GM18868 (cell line): Measurements from ENCODE around the gene KNDC1.
"Not testable (repeated sequence)": the region's sequence is repeated elsewhere in the genome, so short reads cannot be mapped to it uniquely, and the experiment has no call there.

Source experiments
- ATAC-seq: cut with Tn5 transposase; IDR thresholded peaks from one replicate; pipeline ENCODE4 v1.9.1; 2021; ENCODE audit warnings: mild to moderate bottlenecking, moderate library complexity; ENCODE audit not compliant: unreplicated experiment

Gene KNDC1, protein sequence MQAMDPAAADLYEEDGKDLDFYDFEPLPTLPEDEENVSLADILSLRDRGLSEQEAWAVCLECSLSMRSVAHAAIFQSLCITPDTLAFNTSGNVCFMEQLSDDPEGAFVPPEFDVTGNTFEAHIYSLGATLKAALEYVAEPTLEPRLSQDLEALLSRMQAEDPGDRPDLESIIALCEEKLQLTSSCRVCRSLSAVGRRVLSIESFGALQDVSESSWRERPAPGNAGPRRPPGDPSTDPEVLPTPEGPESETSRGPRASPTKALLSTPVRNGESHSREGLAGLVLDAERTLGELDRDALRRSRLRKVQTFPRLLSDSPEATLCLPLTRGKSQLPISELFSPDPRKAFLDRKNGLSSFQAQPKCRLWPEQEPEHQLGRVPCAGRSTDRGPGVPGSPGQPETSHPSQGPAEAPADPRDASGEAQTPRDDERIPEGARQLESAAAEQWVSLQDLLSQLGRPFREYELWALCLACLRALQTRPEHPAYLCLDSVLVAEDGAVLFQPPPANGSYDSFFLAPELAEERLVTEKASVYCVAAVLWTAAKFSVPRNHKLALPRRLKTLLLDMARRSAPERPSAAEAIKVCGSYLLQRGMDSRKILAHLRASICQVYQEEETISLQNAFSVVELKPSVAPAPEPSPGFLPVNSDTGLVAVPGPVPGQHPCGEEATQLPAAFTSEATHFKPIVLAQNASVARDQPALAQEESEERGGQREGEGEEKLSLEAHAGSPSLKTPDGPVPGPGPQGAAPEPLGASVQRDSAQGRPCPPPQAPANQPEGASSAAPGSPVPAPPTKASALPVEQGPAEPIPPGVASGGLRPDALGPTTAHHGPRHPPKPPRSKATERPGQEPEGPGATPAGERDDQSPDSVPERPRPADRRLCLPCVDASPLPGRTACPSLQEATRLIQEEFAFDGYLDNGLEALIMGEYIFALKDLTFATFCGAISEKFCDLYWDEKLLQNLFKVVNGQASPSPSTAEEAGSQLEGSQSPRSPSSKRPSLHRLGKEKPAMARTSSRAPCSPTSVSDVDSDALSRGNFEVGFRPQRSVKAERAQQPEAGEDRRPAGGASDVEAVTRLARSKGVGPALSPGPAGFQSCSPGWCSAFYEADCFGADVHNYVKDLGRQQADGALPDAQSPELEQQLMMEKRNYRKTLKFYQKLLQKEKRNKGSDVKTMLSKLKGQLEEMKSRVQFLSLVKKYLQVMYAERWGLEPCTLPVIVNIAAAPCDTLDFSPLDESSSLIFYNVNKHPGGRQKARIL (N-terminal part only)

DNA sequence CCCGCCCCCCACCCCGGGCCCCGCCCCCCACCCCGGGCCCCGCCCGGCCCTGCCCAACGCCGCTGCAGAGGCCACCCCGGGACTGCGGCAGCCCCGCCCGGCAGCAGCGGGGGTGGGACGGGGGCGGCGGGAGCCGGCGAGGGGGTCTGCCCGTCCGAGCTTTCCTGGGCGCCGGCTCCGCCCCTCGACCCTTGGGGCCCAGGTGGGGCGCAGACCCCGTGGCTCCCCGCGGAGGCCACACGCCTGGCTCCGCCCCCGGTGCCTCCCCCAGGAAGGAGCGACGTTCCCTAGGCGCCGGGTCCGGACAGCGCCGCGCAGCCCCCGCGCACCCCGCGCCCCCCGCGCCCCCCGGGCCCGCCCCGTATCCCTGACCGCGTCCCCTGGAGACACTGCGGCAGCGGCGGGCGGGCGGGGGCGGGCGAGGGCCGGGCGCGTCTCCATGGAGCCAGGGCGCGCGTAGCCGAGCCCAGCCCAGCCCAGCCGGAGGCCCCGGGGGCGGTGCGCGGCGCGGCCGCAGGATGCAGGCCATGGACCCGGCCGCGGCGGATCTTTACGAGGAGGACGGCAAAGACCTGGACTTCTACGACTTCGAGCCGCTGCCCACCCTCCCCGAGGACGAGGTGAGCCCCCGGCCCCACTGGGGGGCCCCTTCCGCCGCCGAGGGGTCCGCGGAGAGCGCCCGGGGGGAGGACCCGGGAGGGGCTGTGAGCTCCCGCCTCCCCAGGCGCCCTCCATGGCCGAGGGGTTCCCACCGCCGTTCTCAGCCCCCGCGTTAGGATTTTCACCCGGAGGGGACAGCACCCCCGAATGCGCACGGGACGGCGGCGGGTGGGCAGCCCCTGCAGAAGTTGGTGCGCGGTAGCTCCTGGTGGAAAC lies at the start of gene KNDC1:
KNDC1 (plus strand) TSS at position 270 of the 876 bp plus-strand sequence; CDS start at position 519, 249 bp downstream.
- ATAC-seq, result no peak

DNA sequence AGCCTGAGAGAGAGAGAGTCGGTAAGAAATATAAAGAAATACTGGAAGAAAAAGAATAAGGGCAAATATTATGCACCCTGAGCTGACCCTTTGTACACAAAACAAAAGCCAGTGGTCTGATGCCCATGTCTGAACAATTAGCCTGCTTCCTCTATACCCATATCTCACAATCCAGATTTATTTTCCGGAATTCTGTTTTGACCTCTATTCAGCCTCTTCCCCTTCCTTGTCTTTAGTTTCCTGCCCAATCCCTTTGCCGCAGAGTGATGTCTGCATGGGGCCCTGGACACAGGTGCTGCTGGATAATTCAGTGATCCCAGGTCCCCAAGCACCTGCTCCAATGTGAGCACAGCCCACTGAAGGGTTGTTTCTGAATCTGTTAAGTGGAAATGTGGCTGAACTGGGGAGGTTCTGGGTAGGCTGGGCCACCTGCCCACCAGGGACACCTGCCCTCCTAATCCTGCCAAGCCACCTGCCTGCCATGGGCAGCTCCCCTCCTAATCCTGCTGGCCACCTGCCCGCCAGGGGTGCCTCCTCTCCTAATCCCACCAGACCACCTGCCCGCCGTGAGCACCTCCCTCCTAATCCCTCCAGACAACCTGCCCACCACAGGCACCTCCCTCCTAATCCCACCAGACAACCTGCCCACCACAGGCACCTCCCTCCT lies 49.3 kb upstream of the KNDC1 start:
- ATAC-seq, result no peak

DNA sequence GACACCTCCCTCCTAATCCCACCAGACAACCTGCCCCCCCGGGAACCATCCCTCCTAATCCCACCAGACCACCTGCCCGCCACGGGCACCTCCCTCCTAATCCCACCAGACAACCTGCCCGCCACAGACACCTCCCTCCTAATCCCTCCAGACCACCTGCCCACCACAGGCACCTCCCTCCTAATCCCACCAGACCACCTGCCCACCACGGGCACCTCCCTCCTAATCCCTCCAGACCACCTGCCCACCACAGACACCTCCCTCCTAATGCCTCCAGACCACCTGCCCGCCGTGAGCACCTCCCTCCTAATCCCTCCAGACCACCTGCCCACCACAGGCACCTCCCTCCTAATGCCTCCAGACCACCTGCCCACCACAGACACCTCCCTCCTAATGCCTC lies 48.4 kb upstream of the KNDC1 start:
- not testable (repeated sequence) for ATAC-seq

DNA sequence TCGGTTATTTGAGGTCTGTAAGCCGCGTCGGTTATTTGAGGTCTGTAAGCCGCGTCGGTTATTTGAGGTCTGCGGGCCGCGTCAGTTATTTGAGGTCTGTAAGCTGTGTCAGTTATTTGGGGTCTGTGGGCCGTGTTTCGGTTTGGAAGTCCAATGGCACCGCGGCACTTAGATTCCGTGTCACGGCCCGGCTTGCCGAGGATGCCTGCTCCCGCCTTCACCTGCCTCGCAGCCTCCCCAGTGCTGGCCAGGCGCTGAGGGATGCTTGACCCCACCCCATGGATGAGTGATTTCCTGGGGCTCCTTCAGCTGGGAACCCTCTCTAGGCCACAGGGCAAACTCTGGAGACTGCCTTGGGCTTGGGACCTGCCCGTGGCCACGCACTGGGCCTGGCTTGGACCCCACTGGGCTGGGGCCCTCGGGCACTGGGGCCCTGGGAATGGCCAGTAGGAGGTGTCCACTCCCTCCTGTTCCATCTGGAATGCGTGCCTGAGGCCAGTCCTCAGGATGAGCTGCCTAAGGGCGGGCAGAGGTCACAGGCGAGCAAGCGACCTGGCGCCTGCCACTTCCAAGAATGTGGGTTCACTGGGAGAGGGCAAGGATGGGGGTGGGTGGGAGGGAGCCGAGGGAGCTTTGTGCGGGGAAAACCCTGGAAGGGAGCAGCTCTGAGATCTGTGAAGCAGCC lies 46.7 kb upstream of the KNDC1 start:
- ATAC-seq, result no peak

DNA sequence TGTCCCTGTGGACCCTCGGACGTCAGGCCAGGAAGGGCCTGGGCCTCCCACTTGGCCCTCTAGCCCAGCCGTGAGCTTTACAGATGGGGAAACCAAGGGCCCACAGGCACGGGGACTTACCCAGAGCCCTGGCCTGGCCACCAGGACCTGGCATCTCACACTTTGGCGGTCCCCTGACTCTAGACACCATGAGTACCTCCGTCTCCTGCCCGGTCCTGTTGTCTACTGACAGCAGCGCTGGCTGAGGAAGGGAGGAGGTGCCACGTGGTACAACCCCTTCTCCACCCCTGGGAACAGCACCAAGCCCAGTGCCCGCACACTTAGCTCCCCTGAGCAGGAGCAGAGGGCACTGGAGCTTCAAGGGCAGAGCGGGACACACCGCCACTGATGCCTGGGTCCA lies 46.2 kb upstream of the KNDC1 start:
- no peak for ATAC-seq

DNA sequence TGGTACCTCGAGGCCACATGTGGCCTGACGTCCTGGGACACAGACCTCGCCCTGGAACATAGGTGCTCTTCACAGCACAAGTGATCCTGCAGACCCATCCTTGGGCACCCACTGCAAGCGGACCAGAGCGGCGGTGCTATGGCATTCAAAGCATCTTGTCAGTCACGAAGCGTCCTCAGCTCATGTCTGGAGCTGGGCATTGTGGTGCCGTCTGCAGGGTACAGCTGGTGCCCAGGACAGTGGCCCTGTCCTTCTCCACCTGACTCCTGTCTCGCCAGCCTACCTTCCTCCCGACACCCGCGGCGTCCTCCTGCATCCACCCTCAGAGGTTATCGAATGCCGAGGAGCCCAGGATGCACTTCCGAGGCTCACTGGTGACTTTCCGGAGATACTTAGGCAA lies 45.8 kb upstream of the KNDC1 start:
- no peak for ATAC-seq

DNA sequence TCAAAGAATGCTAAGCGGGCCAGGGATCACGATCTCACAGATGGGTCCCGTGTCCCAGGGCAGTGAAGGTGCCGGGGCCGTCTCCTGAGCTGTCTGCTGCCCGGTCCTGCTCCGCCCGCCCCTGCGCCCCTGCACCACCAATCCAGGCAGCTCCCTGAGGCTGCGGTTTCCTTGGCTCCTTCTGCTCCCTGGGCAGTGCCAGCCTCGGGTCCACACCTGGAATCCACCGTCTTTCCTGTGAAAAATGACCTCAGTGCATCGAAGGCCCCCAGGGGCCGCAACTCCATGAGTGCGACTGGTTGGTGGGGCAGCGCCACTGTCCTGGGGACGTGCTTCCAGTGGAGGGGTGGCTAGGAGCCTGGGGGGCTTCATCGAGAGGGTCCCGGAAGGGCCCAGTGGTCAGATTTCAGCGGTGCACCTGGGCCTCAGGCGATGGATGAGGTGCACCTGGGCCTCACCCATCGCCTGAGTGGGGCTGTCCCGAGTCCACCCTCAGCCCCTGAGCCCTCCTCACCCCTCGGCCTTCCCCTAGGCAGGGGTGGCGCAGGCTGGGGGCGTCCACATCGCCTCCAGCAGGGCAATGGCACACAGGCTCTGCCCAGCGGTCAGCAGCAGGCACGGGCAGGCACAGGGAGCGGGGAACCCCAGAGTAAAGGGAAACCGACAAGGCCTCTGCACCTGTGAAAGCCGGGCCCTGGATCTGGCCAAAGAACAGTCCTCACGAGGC lies 45.1 kb upstream of the KNDC1 start:
- ATAC-seq, result no peak

DNA sequence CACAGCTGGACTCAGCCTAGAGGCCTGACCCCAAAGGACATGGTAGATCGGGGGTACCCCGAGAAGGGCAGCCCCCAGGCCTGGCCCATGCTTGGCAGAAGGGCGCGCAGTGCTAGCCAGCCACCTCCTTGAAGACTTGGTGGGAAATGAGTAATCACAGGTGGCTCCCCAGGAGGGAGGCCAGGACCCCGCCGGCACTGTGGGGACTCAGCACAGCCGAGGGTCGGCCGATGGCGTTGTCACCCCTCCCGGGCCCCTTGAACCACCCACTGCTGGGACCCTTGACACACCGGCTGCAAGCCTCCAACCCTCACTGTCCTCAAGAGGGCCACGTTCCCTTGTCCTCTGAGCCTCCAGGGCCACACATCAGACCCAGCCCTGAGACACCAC lies 44.6 kb upstream of the KNDC1 start:
- no peak for ATAC-seq

DNA sequence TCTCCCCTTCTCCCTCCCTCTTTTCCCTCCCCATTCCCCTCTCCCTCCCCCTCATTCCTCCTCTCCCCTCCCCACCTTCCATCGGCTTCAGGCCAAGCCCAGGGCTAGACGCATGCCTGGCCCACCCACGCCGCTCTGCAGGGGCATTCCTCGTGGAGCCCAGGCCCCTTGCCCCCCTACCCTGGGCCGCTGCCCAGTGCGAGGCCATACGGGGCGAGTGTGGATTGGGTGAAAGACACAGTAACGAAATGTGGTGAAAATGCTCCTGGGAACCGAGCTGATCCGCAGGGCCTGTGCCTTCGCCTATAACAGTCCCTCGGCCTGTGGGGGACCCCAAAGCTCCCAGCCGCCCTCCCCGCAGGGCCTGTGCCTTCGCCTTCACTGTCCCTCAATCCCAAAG lies 44.0 kb upstream of the KNDC1 start:
- no peak for ATAC-seq

DNA sequence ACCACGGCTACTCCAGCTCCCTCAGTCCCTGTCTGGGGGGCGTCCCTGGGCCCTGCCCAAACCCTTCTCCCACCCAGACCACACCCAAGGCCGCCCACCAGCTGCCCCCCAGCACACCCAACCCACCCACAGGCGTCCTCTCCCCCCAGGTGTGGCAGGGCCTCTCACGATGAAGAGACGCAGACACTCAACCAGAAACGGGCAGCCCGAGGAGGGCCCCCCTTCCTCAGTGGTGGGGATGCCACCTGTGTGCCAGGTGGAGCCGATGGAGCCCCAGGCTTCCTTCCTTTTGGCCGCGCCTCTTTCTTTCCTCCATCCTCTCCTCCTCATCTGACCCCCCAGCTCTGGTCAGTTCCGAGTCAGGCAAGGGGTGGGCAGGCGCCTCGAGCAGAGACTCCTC lies 43.6 kb upstream of the KNDC1 start:
- no peak for ATAC-seq

DNA sequence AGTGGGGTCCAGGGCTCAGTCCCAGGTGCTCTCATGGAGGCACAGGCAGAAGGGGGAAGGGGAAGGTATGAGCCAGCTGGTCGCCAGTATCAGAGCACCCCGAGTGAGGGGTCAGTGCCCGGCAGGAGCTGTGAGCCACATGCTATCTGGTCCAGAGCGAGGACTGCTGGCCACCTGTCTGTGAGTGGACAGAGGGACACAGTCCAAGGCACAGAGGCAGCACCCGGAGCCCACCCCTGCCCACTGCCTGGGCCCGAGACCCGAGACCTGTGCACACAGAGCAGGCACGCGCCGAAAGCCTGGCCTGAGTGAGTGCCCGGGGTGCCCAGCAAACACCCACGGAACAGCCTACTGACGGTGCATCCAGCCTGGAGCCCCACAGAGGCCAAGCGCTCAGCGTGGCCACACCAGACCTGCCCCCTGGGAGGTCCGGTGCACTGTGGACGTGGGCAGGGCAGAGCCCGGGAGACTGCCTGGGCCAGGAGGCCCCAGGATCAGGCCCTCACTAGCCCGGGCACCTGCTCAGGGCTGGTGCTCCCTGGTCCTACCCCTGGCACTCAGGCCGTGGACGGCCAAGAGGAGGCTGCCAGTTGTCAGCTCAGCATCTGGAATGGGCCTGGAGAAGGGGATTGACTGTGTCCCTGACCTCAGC lies 42.9 kb upstream of the KNDC1 start:
- ATAC-seq, result no peak

DNA sequence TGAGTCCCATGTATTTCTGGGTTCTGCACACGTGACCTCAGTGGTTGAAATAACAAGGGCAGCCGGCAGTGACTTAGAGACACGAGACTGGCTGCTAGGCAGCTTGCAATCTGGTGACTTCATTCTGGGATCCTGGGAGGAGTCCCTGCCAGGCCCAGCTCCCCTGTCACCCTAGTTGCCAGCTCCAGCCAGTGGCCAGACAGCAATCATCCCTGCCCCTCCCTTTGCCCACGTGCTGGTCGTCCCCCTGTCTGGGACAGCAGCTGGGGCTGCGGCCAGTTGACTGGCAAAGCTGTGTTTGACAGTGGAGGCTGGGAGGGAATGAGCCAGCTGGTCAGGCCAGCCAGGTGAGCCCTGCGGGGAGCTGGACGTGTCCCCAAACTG lies 42.3 kb upstream of the KNDC1 start:
- no peak for ATAC-seq

DNA sequence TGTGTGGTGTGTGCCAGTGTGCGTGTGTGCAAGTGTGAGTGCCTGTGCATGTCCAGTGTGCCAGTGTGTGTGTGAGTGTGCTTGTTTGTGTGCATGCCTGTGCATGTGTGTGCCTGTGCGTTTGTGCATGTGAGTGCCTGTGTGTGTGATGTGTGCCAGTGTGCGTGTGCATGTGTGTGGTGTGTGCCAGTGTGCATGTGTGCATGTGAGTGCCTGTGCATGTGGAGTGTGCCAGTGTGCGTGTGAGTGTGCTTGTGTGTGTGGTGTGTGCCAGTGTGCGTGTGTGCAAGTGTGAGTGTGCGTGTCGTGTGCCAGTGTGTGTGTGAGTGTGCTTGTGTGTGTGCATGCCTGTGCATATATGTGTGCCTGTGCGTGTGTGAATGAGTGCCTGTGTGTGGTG lies 38.5 kb upstream of the KNDC1 start:
- no peak for ATAC-seq

DNA sequence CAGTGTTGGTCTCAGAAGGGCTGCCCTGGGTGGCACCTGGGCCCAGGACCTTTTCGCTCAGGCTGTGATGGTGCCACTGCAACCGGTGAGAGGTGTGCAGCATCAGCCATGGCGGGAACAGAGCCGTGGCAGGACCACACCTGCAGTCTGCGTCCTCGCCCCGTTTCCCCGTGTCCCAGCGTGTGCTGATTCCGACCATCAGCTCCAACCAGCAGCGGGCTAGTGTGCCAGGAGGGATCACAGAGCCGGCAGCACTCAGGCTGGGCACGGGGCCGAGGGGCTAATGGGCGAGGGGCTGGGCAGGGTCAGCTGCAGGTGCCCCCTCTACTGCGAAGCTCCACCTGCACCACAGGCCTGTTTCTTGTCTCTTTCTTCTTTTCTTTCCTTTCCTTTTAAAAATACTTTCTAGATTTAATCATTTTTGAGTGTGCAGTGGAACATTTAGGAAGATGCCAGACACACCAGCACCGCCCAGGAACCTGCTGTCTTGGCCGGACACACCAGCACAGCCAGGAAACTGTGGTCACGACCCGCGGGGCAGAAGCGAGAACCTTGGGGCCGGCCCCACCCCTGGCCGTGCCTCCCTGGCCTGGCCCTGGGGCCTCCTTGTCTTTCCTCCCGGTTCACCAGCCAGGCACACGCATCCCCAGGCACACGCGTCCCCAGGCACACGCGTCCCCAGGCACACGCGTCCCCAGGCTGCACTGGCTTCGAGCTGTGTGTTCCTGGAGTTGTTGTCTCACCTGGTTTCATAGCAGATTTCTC lies 37.7 kb upstream of the KNDC1 start:
- ATAC-seq, result no peak

DNA sequence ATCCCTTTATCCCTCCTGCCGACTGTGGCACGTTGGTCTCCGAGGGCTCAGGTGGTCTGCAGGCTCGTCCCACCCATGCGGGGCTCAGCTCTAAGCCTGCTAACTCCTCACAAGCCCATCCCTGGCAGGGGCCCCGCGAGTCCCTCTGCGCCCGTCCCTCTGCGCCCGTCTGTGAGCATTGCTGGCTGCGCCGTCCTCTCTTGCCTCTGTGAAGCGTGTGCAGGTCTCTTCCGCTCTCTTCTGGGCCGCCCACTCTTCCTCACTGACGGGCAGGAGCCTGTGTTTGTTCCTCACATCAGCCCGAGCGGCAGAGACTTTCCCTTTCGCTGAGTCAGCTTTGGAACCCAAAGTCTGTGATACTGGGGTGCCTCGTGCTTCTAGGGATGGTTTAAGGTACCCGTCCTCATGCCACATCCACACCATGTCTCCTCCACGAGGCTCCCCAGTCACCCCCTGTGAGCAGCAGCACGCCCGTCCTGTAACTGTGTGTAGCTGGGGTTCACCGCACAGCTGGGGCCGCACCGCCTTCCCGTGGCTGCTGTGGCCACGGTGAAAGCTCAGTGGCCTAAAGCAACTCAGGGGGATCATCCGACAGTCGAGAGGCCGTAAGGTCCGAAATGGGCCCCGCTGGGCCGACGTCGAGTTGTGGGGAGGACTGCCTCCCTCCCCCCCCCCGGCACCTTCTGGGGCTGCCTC lies 36.8 kb upstream of the KNDC1 start:
- no peak for ATAC-seq

DNA sequence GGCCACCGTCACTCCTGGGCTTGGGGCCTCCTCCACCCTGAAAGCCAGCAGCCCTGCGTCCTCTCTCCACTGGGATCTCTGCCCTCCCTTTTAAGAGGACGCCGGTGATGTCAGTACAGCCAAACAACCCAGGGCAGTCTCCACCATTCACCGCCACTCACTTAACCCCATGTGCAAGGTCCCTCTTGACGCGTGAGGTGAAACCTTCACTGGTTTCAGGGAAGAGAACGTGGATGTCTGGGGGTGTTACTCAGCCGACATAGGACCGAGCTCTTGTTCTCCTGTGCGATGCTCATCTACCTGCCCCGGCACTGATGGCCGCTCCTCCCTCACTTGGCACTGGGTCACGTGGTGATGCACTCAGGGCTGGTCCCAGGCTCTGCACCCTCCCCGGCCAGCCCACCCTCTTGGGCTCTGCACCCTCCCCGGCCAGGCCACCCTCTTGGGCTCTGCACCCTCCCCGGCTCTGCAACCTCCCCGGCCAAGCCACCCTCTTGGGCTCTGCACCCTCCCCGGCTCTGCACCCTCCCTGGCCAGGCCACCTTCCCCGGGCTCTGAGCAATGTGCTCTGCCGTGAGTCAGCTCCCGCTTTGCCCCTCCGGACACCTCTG lies 36.2 kb upstream of the KNDC1 start:
- no peak for ATAC-seq
